Daoy (cell line): Measurements from ENCODE around the gene MBNL1. TPM values are rescaled to one million over a fixed set of nuclear protein-coding genes. Genes with fewer than 3 reads are reported as not detected.
A peak's percentile ranks its signal among the peaks of the same experiment; 100 is the strongest.
"Not testable (repeated sequence)": the region's sequence is repeated elsewhere in the genome, so short reads cannot be mapped to it uniquely, and the experiment has no call there.

Source experiments
- DNase-seq: peaks from one replicate; pipeline ENCODE4 v3.0.0-alpha.2; 2015; ENCODE audit warnings: low read depth
- total RNA-seq: library from RNA; depleted of rRNA; stranded (reverse); fragments of >200 nt; shearing (Covaris generic); gene quantifications from 2 replicates; pipeline ENCODE4 v1.2.3, GENCODE V29; 2014

The MBNL1 gene
- total RNA-seq, 1 experiment from 2014 or later: 124 TPM

GRCh38 chr3:152319831-152320617, 51.3 kb downstream of the MBNL1 start:
- DNase-seq: no peak

- DNase-seq: no peak
These were observed 52.6 kb downstream of the MBNL1 start for GRCh38 chr3:152321200-152321954.

- no peak for DNase-seq
These were observed 53.2 kb downstream of the MBNL1 start for GRCh38 chr3:152321955-152322377.

DNA sequence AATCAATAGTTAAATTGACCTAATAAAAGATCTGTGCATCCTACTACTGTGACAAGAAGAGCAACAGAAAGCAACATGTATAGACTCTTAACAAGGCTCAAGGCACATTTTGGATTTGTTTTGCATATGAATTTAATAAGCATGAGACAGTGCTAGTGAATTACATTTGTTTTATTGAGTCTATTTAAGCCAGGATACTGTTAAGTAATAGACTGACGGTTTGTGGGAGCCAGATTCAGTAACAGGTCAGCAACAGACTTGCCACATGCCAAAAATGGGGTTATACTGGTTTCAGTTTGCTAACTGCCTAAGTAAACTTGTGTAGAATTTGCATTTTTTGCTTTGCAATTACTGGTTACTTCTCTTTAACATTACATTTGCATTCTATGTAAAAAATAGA, 54.0 kb downstream of the MBNL1 start:
- DNase-seq: no peak

DNA sequence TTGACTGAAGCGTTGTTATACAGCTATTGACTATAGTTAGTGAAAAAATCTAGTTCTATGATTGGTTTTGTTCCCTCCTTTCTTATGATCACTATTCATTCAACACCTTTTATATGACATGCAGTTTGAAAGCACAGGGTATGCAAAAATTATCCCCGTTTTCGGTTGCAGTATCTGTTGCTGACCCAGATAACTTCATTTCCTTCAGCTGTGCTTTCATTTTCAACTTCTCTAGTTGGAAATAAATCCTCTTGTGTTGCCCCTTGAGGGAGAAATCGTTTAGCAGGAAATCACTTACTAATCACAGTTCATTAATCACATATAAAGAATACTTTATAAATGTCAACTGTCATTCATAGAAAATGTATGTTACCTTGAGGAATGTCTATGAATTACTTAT, 55.1 kb downstream of the MBNL1 start:
- DNase-seq: no peak

GRCh38 chr3:152325136-152325535, 56.4 kb downstream of the MBNL1 start:
- DNase-seq: no peak

GRCh38 chr3:152327203-152327602, 58.5 kb downstream of the MBNL1 start:
- DNase-seq: no peak

- peak; percentile 69 for DNase-seq
These were observed 60.1 kb downstream of the MBNL1 start for GRCh38 chr3:152328841-152329240.

DNA sequence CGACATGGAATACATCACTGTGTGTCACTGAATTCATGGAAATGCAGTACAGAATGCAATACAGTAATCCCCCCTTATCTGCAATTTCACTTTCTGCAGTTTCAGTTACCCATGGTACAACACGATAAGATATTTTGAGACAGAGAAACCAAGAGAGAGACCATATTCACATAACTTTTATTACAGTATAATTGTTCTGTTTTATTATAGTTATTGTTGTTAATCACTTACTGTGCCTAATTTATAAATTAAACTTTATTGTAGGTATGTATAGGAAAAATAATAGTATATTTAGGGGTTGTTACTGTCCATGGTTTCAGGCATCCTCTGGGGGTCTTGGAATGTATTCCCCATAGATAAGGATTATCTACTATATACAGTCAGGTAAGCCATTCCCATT, 61.8 kb downstream of the MBNL1 start:
- DNase-seq: no peak

DNA sequence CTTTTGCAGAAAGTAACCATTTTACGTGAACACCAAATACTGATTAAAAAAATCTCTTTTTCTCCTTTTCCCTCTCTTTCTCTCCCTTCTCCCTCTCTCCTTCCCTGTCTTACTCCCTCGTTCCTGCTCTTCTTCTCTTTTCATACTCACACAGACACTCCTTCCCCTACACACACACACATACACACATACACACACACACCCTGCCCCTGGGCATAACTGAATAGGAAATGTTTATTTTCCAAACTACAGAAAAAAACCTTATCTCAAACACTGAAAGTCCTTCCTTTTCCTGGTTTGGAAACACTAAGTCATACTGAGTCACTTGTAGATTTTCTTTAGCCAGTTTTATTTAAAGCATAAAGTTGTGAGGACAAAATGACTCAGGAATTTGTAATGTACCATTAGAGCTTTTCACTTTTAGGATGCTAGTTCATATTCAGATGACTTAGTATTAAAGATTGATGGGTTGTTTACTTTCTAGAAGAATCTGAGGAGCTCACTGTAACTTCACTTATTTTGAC, 62.4 kb downstream of the MBNL1 start:
- peak; percentile 72 for DNase-seq

DNA sequence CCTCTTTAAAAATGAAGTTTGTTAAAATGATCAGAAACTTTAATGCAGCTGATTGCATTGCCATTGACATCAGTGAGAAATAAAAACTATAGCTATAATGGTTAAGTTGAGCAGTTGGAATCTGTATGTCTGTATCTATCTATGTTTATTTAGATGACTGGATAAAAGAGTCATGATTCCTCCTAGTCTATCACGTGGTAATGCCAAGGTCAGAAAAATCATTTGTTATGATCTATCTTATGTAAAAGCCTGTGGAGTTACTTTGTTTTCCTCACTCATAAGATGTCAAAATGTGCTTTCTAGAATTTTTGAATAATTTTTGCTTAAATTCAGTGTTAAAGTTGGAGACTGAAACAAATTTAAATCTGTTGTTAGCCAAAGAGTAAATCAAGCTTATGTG, 63.3 kb downstream of the MBNL1 start:
- DNase-seq: no peak

DNA sequence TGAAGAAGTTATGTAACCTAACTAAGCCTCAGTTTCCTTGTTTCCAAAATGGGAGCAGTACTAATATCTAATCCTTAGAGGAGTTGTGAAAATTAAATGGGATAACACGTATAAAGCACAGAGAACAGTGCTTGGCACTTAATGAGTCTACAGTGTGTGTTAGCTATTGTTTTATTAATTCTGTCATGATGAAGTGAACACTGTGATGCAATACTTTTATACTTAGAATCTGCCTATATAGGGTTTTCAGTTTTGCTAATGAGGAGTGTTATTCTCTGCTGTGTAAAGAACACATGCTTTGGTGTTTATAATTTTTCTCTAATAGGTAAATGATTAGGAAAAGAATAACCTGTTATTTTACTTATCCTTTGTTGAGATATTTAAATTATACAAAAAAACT, 65.2 kb downstream of the MBNL1 start:
- no peak for DNase-seq

DNA sequence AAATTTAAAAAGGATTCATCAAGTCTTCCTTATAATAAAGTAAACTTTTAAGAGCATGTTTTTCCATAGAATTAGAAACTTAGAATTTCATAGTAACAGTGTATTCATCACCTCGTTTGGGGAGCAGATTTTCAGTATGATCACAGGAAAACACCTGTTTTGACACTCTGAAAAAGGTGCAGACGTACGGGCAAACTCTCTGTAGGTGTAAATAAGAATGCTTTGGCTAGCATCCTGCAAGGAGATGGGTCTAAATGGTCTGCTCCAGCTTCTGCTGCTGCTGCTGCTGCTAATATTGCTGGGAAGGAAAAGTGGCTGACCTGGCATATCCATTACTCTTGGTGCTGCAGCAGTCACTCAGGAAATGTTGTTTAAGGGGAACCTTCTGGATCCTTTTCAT, 66.0 kb downstream of the MBNL1 start:
- no peak for DNase-seq

DNA sequence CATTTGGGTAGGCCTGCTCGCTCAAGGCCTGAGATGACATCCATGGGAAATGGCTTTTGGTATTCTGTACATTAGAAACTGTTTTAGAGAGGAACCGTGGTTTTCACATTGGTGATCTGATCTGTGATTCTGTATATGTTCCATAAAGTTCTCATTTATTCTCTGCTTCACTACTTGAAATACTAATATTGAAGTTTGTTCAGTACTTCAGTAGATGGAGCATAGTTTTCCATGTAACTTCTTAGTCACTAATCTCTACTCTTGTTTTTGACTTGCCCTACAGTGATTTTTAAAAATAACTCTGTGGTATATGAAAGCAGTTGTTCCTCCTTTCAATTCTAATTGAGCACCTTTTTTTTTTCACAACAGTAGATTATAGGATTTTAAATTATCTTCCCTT, 66.5 kb downstream of the MBNL1 start:
- DNase-seq: no peak

- not testable (repeated sequence) for DNase-seq
These were observed 68.6 kb downstream of the MBNL1 start for GRCh38 chr3:152337337-152337736.

- DNase-seq: no peak
These were observed 69.5 kb downstream of the MBNL1 start for GRCh38 chr3:152338159-152338720.

- DNase-seq: no peak
These were observed 71.3 kb downstream of the MBNL1 start for GRCh38 chr3:152339881-152340505.

- no peak for DNase-seq
These were observed 76.5 kb downstream of the MBNL1 start for GRCh38 chr3:152345233-152345632.

GRCh38 chr3:152346058-152346457, 77.3 kb downstream of the MBNL1 start:
- no peak for DNase-seq

DNA sequence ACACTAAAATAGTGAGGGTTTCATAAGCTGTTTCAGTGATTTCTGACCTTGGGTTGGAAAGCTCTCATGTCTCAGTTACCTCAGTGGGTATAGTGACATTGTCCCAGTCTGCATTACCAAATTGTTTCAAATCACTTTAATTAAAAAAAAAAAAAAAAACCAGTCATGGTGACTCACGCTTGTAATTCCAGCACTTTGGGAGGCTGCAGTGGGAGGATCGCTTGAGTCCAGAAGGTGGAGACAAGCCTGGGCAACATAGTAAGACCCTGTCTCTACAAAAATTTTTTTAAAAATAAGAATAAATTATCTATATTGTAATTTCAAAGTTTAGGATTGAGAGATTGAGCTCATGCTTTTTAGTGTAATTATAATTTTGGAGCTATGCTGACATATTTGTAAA, 78.0 kb downstream of the MBNL1 start:
- no peak for DNase-seq

GRCh38 chr3:152348436-152349177, 79.9 kb downstream of the MBNL1 start:
- DNase-seq: no peak
